Panc1 (cell line): ENCODE data around the gene KCNMA1. TPM values are rescaled to one million over a fixed set of nuclear protein-coding genes. Genes with fewer than 3 reads are reported as not detected.
"Not testable (repeated sequence)": the region's sequence is repeated elsewhere in the genome, so short reads cannot be mapped to it uniquely, and the experiment has no call there.

Experiments
- ATAC-seq: fragments of 200-7000 bp; cut with Tn5 transposase; 2 replicates; pipeline ENCODE4 v1.9.1; 2020; ENCODE audit warnings: mild to moderate bottlenecking, moderate library complexity
- BruUV-seq: library from RNA; stranded (reverse); fragments of 400-500 nt; replicated peaks from 2 replicates; lab custom pipeline; 2021; lab: Mats Ljungman, UMichigan
- CTCF ChIA-PET: fragments of 300-600 bp; sonication (Branson Sonifier 250); formaldehyde crosslinking; loops from one replicate; lab custom pipeline; 2022; ENCODE audit warnings: antibody characterized with exemption; lab: Charles Lee
- POLR2A ChIA-PET: fragments of 300-600 bp; sonication (Branson Sonifier 250); formaldehyde crosslinking; loops from one replicate; lab custom pipeline; 2022; ENCODE audit warnings: antibody characterized with exemption; lab: Charles Lee
- DNase-seq: peaks from one replicate; pipeline ENCODE4 v3.0.0-alpha.2; 2010; ENCODE audit warnings: low read depth, low spot score
- H3K27ac ChIP-seq: 2 replicates; pipeline ENCODE4 v1.5.1; 2011; ENCODE audit warnings: mild to moderate bottlenecking, low read length, inconsistent platforms
- H3K27me3 ChIP-seq: fragments of 200-500 bp; sonication (Bioruptor generic); 2 replicates; pipeline ENCODE4 v1.6.0; 2014; ENCODE audit warnings: low read length, inconsistent platforms; ENCODE audit not compliant: control insufficient read depth, insufficient read depth
- H3K36me3 ChIP-seq: fragments of 200-500 bp; sonication (Bioruptor generic); 2 replicates; pipeline ENCODE4 v1.5.1; 2014; ENCODE audit warnings: inconsistent platforms, mild to moderate bottlenecking, low read length, moderate library complexity; ENCODE audit not compliant: control insufficient read depth, insufficient read depth
- H3K4me1 ChIP-seq: 2 replicates; pipeline ENCODE4 v1.5.1; 2011; ENCODE audit warnings: inconsistent platforms, mild to moderate bottlenecking, low read length, moderate library complexity; ENCODE audit not compliant: control insufficient read depth, insufficient read depth
- H3K4me3 ChIP-seq, 2 experiments: 2 replicates each; pipeline ENCODE4 v1.5.1; 2011 to 2012; ENCODE audit warnings: low read depth in 2 of 2, low read length in 2 of 2, mild to moderate bottlenecking in 2 of 2, inconsistent platforms in 1 of 2, moderate library complexity in 1 of 2
- H3K9me3 ChIP-seq: fragments of 200-500 bp; sonication (Bioruptor generic); 2 replicates; pipeline ENCODE4 v1.5.1; 2014; ENCODE audit warnings: low read depth, mild to moderate bottlenecking, inconsistent platforms, low read length, moderate library complexity; ENCODE audit not compliant: control insufficient read depth, insufficient read depth
- POLR2AphosphoS5 ChIP-seq: IDR thresholded peaks from 2 replicates; pipeline ENCODE4 v1.6.1; 2012; ENCODE audit warnings: mild to moderate bottlenecking, low read depth, low read length, moderate library complexity
- SIN3A ChIP-seq: IDR thresholded peaks from 2 replicates; pipeline ENCODE4 v1.6.1; 2012; ENCODE audit warnings: low read depth, mild to moderate bottlenecking, low read length, moderate library complexity, borderline replicate concordance; ENCODE audit not compliant: insufficient read depth
- TCF7L2 ChIP-seq: IDR thresholded peaks from 2 replicates; pipeline ENCODE4 v1.6.1; 2011; ENCODE audit warnings: mild to moderate bottlenecking, low read depth, low read length, inconsistent platforms
- in situ Hi-C: cut with HindIII; loops from 2 replicates; pipeline ENCODE4 v1.10.0; 2016; ENCODE audit warnings: low sequenced_read_pairs, low pct_unique_long_range_greater_than_20kb
- intact Hi-C: fragments of 100-400 bp; cut with micrococcal nuclease; formaldehyde crosslinking; loops from one replicate; pipeline ENCODE4 v1.10.0; 2022; ENCODE audit not compliant: unreplicated experiment
- total RNA-seq: library from RNA; stranded (reverse); gene quantifications from one replicate; pipeline ENCODE4 v1.2.1, GENCODE V29; 2021; ENCODE audit not compliant: unreplicated experiment
- TF ChIP-seq, protein P1 (sequence below), 2 experiments: IDR thresholded peaks; 2 replicates each; pipeline ENCODE4 v1.6.1; 2011 to 2012; ENCODE audit warnings: low read depth in 2 of 2, control low read depth in 1 of 2, low read length in 1 of 2, mild to moderate bottlenecking in 1 of 2, moderate library complexity in 1 of 2; ENCODE audit not compliant: insufficient read depth in 1 of 2
- TF ChIP-seq, protein P2 (sequence below): fragments of 450-650 bp; IDR thresholded peaks from 2 replicates; pipeline ENCODE4 v1.5.1; 2017; ENCODE audit warnings: mild to moderate bottlenecking

The KCNMA1 gene
- total RNA-seq, 1 experiment from 2014 or later, result 91.9 TPM

DNA sequence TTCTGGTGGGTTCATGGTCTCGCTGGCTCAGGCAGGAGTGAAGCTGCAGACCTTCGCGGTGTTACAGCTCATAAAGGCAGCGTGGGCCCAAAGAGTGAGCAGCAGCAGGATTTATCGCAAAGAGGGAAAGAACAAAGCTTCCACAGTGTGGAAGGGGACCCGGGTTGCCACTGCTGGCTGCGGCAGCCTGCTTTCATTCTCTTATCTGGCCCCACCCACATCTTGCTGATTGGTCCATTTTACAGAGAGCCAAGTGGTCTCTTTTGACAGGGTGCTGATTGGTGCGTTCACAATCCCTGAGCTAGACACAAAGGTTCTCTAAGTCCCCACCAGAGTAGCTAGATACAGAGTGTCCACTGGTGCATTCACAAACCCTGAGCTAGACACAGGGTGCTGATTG lies 47.9 kb downstream of the KCNMA1 start:
- H3K36me3 ChIP-seq, in situ Hi-C loops, H3K4me3 ChIP-seq, H3K27ac ChIP-seq, POLR2A ChIA-PET, ATAC-seq, CTCF ChIA-PET, intact Hi-C loops, DNase-seq, H3K27me3 ChIP-seq, H3K9me3 ChIP-seq, BruUV-seq: not testable (repeated sequence)
- H3K4me1 ChIP-seq, result peaks cover 72% of the 10 kb centered on the region

DNA sequence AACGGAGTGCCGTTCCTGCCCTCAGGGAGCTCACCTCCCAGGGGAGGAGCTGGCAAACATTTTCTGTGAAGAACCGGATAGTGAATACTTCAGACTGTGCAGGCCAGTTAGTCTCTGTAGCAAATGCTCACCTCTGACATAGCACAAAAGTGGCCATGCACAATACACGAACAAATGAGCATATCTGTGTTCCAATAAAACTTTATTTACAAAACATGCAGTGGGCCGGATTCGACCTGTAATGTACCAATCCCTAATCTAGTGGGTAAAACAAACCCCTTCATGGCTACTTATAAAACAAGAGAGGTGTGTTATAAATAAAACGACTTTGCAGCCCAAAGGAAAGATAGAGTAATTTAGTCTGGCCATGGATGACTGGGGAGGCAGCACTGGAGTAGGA lies 48.7 kb downstream of the KCNMA1 start:
- ChIA-PET CTCF (no interaction called here), POLR2A (no interaction called here)
- DNase-seq, result no peak
- TF ChIP-seq POLR2AphosphoS5 (no peak), SIN3A (no peak), TCF7L2 (no peak)
- TF ChIP-seq, protein P1, sequence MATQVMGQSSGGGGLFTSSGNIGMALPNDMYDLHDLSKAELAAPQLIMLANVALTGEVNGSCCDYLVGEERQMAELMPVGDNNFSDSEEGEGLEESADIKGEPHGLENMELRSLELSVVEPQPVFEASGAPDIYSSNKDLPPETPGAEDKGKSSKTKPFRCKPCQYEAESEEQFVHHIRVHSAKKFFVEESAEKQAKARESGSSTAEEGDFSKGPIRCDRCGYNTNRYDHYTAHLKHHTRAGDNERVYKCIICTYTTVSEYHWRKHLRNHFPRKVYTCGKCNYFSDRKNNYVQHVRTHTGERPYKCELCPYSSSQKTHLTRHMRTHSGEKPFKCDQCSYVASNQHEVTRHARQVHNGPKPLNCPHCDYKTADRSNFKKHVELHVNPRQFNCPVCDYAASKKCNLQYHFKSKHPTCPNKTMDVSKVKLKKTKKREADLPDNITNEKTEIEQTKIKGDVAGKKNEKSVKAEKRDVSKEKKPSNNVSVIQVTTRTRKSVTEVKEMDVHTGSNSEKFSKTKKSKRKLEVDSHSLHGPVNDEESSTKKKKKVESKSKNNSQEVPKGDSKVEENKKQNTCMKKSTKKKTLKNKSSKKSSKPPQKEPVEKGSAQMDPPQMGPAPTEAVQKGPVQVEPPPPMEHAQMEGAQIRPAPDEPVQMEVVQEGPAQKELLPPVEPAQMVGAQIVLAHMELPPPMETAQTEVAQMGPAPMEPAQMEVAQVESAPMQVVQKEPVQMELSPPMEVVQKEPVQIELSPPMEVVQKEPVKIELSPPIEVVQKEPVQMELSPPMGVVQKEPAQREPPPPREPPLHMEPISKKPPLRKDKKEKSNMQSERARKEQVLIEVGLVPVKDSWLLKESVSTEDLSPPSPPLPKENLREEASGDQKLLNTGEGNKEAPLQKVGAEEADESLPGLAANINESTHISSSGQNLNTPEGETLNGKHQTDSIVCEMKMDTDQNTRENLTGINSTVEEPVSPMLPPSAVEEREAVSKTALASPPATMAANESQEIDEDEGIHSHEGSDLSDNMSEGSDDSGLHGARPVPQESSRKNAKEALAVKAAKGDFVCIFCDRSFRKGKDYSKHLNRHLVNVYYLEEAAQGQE (IDR thresholded peaks at IDR 0.05; ENCODE audit: insufficient read depth in 1 of 2, low read depth in 2 of 2, low read length in 1 of 2), result no peak
- TF ChIP-seq, protein P2, sequence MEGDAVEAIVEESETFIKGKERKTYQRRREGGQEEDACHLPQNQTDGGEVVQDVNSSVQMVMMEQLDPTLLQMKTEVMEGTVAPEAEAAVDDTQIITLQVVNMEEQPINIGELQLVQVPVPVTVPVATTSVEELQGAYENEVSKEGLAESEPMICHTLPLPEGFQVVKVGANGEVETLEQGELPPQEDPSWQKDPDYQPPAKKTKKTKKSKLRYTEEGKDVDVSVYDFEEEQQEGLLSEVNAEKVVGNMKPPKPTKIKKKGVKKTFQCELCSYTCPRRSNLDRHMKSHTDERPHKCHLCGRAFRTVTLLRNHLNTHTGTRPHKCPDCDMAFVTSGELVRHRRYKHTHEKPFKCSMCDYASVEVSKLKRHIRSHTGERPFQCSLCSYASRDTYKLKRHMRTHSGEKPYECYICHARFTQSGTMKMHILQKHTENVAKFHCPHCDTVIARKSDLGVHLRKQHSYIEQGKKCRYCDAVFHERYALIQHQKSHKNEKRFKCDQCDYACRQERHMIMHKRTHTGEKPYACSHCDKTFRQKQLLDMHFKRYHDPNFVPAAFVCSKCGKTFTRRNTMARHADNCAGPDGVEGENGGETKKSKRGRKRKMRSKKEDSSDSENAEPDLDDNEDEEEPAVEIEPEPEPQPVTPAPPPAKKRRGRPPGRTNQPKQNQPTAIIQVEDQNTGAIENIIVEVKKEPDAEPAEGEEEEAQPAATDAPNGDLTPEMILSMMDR, result no peak
- peak overlapping the region; percentile 55 for H3K27ac ChIP-seq
- peaks cover 72% of the 10 kb centered on the region for H3K4me1 ChIP-seq
- intact Hi-C loops, result no loop called here
- no peak for ATAC-seq
- H3K4me3 ChIP-seq, result no peak overlapping the region
- no peaks in the 10 kb centered on the region for H3K9me3 ChIP-seq
- BruUV-seq, result no TSS peak
- no peaks in the 10 kb centered on the region for H3K36me3 ChIP-seq
- no peaks in the 10 kb centered on the region for H3K27me3 ChIP-seq
- in situ Hi-C loops, result no loop called here

GRCh38 chr10:77587416-77587790 lies 50.2 kb downstream of the KCNMA1 start:
- BruUV-seq, result no TSS peak
- TF ChIP-seq SIN3A, result no peak
- no peak for TF ChIP-seq POLR2AphosphoS5
- TF ChIP-seq, protein P2, result no peak
- TF ChIP-seq, protein P1 (IDR thresholded peaks at IDR 0.05; ENCODE audit: insufficient read depth in 1 of 2, low read depth in 2 of 2, low read length in 1 of 2), result no peak
- no peak; the same call in 1 of the 2 replicates for TF ChIP-seq TCF7L2
- CTCF ChIA-PET, result no interaction called here
- peak overlapping the region; percentile 55 for H3K27ac ChIP-seq
- H3K4me3 ChIP-seq, result no peak overlapping the region
- DNase-seq, result no peak
- POLR2A ChIA-PET, result interaction anchor here (0.6 to 1.1 kb wide), 3 partner anchors 17 to 341 kb away, joined by 3 to 6 read pairs (median 3); no protein-coding TSS in a partner anchor
- no peaks in the 10 kb centered on the region for H3K9me3 ChIP-seq
- H3K4me1 ChIP-seq, result peaks cover 73% of the 10 kb centered on the region
- H3K27me3 ChIP-seq, result no peaks in the 10 kb centered on the region
- no peaks in the 10 kb centered on the region for H3K36me3 ChIP-seq
- intact Hi-C loops, result no loop called here
- no peak for ATAC-seq
- in situ Hi-C loops, result no loop called here
